T1000 (cell line): Measurements from ENCODE around the gene RGP1.

ENCODE experiments used
- DNase-seq: peaks from one replicate; lab custom pipeline; 2025; ENCODE audit warnings: mixed read lengths; lab: John Stamatoyannopoulos, UW

Gene RGP1

DNA sequence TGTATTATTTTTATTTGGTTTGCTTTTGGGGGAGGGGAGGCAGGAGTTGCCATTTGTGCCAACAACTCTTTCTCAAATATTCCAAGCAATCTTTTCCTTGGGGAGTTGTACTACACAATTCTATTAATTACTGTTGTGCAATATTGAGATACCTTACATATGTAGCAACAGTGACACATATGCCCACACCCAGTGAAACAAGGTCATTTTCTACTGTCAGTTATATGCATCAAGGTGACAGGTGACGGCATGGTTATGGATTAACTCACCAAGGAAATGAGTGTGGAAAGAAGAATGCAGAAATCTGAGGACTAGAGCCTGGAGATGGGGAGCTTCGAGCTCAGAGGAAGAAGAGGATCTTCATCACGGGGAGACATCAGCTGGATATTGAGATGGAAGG lies 22.9 kb downstream of the RGP1 start:
- no peak for DNase-seq

DNA sequence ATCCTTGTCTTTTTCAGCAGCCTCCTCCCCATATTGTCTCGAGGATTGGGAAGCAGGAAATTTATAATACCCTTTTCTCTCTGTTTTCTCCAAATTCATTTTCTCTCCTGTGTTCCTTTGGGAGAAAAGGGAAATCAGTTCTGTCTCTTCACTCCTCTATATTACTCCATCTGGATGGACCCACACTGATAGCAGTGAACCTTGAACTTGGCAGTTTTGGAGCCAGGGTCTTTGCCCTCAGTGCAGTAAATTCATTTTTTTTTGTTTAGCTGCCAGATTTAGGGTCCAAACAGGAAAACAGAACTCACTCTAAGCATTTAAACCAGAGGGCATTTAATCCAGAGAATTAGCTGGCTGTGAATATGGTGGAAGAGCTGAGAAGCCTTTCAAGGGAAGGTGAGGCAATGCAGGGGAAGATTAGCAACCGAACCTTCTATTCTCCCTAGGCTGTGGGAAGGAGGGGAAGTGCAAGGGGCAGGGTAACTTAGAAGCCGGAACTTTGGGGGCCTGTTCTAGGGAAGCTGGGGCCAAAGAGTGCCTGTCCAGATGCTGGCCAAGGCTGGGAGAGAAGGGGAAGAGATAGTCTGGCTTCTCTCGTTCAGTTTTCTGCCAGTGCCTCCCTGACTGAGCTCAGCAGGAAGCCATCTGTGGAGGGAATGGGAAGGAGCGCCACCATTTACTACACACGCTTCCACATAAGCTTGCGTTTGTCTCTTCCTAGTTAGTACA lies 26.0 kb downstream of the RGP1 start:
- no peak for DNase-seq

DNA sequence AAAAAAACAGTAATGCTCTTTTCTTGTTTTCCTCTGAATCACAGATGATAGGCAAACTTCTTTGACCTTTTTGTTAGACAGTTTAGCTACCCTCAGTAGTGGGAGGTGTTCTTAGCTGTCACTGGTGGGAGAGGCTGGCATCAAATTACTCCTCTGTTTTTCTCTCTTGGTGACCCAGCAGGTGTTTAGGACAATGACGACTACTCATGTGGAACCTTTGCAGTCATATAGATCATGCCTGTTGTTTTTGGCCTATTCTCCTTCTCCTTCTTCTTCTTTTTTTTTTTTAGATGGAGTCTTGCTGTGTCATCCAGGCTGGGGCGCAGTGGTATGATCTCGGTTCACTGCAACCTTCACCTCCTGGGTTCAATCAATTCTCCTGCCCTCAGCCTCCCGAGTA lies 26.9 kb downstream of the RGP1 start:
- no peak for DNase-seq

DNA sequence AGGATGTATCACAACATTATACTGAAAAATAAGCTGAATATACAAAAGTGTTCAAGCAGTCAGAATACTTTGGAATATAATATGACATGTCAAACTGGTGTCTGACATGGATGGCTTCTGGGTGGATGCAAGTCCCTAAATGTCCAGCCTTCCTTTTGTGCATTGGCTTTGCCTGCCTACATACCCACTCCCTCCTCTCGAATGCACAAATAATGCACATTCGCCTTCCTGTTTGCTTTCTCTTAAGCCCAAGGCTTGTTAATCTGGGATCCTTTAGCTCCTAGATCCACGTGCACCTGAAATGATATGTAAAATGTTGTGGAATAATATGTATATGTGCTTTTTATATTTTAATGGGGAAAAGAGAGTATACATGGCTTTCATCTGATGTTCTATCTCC lies 29.4 kb downstream of the RGP1 start:
- DNase-seq = no peak

DNA sequence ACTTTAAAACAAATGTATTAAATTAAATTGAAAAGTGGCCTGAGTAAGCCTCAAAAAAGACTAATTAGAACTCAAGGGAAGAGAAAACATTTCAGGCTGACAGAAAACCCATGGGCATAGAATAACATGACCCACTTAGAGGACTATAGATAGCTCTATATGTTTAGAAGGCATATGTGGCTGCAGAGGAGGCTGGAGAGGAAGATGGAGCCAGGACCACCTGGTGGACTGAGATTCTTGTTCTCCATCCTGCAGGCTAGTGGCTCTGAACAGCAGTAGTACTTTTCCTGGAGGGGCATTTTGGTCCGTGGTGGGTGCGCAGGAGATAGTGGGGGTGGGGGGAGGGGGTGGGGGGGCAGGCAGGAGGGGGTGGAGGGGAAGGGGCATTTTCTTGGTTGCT lies 32.0 kb downstream of the RGP1 start:
- no peak for DNase-seq

DNA sequence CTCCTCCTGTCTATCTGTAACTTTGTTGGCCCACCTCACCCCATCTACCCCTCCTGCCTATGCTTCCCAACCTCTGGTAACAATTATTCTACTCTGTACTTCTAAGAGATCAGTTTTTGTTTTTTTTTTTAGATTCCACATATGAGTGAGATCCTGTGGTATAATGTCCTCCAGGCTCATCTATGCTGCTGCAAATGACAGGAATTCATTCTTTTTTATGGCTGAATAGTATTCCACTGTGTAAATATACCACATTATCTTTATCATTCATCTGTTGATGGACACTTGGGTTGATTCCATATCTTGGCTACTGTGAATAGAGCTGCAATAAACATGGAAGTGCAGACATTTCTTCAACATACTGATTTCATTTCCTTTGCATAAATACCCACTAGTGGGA lies 34.3 kb downstream of the RGP1 start:
- DNase-seq = no peak

DNA sequence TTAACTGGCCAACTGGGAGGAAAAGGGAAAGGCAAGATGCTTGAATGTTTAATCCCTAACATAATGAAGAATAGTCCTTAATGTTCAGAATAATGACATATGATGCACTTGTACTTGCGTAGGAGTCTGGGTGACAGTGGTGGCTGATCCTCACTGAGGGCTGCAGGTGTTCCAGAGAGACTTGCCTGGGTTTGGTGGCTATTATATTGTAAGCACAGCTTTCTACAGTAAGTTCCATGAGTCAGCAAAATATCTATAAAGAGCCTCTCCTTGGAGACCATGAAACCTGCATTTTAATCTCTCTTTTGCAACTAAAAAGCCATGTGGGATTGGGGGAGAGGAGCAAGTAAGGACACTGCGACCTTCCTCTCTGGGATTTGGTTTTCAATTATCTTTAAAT lies 40.5 kb downstream of the RGP1 start:
- no peak for DNase-seq

DNA sequence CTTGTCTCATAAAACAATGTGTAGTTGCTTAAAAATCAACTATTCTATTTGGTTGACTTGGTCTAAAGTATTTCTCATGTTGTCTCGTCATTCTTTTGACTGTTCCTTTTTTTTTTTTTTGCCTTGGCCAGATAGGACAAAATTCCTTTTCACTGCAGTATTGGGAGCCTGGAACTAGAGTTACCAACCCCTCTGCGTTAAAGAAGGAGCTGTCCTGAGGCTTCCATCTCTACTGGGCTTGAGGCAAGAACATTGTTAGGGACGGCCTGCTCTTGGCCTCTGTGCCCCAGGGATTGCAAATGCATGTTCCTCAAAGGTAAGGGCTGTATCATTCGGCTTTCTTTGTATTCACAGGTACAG lies 40.9 kb downstream of the RGP1 start:
- no peak for DNase-seq

DNA sequence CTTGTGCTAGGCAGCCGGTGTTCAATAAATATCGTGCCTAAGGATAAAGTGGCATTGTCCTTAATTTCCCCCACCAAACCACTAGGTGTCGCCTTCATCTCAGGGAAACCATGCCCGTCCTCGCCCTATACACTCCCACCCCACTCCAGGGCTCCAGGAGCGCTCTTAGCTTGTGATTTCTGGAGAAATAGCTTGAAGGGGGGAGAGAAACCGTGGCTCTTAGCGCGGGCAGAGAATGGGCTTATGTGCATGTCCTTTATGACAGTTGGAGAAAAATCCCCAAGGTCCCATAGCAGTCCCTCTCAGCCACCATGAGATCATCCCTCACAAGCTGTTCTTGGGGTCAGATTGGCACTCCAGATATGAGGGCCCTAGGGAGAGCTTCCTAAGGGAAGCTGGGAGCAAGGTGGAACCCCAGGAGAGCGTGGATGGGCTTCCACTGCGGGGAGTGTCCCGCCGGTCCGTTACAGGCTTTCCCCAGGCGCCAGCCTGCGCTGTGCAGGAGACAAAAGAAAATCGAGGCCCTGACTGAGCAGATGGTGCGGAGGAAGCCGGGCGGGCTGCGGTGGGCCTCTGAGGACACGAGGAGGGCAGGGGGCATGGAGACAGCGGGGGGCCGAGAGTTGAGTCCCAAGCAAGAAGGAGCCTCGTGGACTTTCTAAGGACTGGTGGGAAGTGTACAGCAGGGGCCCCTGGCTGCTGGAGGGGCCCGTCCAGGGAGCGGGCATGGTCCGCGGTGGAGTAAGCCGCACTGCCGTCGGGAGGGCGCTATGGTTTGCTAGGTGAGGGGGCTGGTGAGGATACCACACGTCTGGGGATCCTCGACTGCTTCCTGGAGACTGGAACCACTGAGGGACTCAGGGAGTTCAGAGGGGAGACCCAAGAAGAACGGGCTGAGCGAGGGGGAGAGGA lies 41.6 kb downstream of the RGP1 start:
- DNase-seq = no peak

DNA sequence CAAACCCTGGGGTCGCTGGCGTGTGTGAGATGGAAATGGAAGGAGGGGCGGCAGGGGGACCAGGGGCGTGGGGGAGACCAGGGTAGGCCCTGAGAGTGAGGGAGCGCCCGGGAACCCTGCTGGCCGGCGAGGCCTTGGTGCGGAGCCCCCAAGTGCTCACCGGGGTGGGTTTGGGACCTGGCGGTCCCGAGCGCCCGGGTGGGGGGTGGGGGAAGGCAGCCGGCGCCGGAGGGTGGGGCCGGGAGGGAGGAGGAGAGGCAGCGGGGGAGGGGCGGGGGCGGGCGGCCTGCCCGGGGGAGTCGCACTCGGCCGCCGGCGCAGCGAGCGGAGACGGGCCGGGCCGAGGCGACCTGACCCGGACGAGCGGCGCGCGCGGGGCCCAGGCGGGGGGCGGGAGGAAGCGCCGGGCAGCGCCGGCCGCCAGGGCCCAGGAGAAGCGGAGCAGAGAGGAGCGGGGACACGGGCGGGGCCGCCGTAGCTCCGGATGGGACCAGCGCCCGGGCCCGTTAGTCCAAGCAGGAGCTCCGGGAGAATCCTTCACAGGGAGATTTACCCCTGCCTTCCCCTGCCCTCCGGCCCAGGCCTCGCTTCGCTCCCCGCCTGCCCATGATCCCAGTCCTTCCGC lies 42.3 kb downstream of the RGP1 start, which contains the start of gene NPR2:
Gene NPR2, plus strand, starts transcription at position 295 of the 625 bp plus-strand sequence. CDS start 818 bp downstream, outside the sequence.
- no peak for DNase-seq

DNA sequence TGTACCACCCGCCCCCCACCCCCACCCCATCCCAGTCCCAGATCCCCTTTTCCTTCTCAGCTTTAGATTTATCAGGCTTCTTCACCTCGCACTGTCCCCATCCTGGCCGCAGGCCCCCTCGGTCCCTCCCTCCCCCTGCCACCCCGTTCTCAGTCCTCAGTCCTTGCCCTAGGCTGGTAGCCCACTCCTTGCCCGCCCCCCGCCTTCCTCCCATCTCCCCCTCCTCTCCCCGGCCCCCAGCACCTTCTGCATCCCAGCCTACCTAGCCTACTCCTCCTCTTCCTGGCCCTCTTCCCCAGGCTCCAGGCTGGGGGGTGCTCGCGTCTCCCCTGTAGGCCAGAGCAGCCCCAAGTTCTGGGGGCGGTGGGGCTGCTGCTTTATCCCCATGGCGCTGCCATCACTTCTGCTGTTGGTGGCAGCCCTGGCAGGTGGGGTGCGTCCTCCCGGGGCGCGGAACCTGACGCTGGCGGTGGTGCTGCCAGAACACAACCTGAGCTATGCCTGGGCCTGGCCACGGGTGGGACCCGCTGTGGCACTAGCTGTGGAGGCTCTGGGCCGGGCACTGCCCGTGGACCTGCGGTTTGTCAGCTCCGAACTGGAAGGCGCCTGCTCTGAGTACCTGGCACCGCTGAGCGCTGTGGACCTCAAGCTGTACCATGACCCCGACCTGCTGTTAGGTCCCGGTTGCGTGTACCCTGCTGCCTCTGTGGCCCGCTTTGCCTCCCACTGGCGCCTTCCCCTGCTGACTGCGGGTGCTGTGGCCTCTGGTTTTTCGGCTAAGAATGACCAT lies 43.1 kb downstream of the RGP1 start:
- no peak for DNase-seq

DNA sequence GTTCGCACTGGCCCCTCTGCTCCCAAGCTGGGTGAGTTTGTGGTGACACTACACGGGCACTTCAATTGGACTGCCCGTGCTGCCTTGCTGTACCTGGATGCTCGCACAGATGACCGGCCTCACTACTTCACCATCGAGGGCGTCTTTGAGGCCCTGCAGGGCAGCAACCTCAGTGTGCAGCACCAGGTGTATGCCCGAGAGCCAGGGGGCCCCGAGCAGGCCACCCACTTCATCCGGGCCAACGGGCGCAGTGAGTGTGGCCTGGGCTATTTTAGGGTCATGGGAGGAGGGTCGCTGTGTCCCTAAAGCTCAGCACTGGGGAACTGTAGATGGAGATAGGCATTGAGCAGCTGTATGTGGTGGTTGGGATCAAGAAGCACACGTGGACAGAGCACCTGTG lies 43.7 kb downstream of the RGP1 start:
- DNase-seq = no peak

DNA sequence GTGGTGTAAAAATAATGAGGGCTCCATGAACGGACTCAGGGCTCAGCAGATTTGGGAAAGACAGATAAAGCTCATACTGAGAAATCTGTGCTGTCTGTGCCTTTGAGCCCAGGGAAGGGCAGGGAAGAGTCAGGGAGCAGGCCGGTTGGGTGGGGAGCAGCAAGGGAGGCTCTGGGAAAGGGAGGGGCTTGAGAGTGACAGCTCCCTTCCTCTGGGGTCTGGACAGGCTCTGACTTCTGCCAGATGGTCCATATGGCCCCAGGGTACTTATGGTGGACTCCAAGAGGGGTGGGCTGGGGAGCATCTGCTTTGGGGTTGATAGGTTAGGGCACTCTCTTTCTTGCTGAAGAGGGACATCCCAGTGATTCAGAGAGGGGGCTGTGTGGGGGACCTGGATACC lies 44.4 kb downstream of the RGP1 start:
- no peak for DNase-seq

DNA sequence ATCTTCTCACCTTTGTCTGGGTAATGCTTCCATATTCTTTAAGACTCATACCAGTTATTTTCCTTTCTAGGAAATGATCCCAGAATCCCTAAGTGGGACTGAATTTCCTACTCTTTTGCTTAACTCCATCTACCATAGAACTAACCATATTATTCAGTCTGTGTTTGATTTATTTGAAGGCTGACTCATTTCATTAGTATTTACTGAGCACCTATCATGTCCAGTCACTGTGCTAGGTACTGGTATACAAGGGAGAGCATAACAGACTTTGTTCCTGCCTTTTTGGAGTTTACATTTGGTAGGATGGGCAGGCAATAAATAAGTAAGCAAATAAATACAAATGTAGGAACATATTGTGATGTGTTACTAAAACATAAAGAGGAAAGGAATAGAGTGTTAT lies 46.6 kb downstream of the RGP1 start:
- no peak for DNase-seq

DNA sequence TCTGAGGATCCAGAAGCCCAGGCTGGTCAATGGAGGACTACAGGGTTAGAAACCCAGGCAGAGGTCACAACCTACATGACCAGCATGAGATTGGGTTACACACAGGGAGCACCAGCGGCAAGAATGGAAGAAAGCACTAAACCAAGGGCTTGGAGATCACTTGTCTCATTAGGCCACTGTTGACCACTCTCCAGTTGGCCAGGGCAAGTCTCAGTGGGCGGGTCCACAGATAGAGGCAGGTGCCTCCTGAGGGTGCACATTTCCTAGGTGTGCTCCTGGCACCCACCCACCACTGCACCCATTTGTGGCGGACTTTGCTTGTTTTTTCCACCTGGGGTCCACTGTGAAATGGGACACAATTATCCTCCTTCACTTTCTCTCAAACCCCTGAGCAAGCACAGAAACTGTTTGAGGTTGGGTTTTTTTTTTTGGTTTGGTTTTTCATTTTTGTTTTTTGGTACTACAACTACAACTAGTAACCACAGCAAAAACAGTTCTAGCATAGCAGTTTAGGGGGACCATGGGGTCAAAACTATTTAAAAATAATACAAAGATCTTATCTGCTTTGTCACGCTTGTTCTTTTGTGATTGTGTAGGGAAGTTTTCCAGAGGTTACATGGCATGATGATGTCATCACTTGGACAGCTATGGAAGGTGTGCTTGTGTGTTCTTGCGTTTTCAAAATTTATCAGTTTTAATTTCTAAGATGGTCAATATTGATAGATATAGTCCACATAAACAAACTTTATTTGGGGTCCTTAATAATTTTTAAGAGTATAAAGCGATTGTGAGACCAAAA lies 48.4 kb downstream of the RGP1 start:
- DNase-seq = no peak

DNA sequence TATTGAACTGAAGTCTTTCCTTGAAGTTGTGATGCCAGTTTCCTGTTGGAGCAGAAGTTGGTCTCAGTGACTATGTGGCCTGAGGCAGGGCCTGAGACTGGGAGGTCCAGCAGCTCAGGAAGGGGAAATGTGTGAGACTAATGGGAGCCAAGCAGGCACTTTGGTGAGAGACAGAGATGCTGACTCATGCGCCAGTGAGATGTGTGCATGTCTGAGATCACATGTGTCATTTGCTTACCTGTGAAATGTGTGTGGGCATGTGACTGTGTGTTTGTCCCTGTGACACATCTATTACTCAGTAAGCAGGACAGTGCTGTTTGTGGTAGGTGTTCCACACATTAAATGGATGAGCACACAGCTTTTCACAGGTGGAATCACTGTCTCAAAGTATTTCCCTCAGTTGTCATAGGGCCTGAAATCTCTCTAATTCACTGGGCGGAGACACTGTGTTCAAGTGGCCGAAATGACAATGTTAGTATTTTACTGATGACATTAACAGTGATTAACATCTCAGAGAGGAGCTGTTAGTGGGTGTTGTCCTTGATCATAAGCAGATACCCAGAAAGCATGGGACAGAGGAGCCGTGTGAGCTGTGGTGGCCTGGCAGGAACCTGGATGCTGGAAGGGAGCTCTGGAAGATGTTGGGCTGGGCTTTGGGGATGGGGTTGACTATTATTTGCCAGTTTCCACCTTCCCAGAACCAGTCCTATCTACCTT lies 49.7 kb downstream of the RGP1 start:
- no peak for DNase-seq

DNA sequence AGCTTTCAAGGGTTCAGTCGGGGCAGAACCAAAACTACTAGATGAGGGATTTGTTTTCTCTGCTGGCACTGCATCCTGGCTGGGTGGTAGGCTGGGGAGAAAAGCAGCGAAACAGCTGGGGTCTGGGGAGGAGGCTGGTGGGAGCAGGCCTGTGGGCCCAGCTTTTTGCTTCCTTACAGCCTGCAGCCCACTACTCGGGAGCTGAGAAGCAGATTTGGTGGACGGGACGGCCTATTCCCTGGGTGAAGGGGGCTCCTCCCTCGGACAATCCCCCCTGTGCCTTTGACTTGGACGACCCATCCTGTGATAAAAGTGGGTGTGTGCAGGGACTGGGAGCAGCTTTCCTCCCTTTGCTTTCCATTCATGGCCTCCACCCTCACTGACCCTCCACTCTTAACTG lies 51.4 kb downstream of the RGP1 start:
- no peak for DNase-seq

DNA sequence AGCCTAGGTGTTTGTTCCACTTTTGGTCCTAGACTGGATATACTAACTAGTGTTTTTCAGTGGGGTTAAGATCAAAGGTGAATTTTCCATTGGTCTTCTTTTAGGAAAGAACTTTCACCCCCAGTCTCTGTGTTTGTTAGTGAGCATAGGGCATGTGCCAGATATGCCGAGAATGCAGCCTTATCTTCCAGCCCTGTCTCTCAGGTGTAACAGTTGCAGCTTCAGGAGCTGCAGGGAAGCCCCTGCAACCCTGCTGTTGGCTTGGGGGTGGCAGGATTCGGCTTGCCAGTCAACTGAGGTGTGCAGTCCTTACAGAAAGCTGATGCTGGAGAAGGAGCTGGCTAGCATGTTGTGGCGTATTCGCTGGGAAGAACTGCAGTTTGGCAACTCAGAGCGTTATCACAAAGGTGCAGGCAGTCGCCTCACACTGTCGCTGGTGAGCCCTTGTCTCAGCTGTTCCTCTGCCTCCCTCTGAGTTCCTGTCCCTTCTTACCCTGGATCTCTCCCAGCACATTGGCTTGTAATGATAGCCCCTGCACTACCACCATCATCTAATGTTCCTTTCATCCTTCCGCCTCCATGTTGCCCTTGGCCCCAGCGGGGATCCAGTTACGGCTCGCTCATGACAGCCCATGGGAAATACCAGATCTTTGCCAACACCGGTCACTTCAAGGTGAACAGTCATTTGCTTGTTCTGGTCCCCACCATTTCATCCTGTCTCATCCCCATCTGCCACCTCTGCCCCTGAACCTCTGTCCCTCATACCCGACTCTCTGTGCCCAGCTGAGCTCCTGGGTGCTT lies 52.4 kb downstream of the RGP1 start:
- no peak for DNase-seq

DNA sequence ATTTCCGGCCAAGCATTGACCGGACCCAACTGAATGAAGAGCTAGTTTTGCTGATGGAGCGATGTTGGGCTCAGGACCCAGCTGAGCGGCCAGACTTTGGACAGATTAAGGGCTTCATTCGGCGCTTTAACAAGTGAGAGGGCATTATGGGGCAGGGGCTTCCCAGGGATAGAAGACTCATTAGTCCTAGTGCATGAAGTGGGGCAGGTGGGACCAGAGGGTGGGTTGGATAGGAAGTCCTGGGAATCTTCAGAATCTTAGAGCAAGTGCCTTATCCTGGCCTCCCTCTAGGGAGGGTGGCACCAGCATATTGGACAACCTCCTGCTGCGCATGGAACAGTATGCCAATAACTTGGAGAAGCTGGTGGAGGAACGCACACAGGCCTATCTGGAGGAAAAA lies 57.0 kb downstream of the RGP1 start:
- DNase-seq = no peak
